ENCODE data around the gene ELF2. TPM values are rescaled to one million over a fixed set of nuclear protein-coding genes. Genes with fewer than 3 reads are reported as not detected.
"Not testable (repeated sequence)": the region's sequence is repeated elsewhere in the genome, so short reads cannot be mapped to it uniquely, and the experiment has no call there.

ELF2 gene
- total RNA-seq, 2 experiments from 2014 or later = 43.9 to 48.2 TPM

DNA sequence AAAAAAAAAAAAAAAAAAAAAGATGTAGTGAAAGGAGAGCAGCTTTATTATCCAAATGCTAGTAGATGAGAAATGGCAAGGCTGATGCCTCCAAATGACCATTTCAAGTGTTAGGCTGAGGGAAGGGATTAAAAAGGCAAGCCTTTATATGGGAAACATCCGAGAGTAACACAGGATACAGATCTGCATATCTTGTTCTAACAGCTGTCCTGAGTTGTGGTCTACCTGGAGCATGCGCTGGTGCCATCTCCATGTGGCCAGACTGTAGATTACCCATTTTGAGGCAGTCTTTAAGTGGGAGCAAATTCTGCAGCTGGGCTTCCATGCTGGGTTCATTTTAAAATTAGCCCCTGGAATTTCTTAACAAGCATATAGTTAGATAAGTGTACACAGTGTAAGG is 26.0 kb upstream of the ELF2 start:
- POLR2A ChIA-PET = interaction anchor here (1.1 kb wide), 1 partner anchor 16 kb away, joined by 3 read pairs; no protein-coding TSS in a partner anchor
- Mint-ChIP-seq H3K36me3 (peaks cover 2% of the 10 kb centered on the region), H3K9me3 (no peaks in the 10 kb centered on the region), H3K27ac (no peak overlapping the region), H3K4me1 (peaks cover 2% of the 10 kb centered on the region), H3K27me3 (peaks cover 15% of the 10 kb centered on the region), H3K4me3 (no peak overlapping the region)
- DNase-seq (no peak), ATAC-seq (ENCODE audit: low read depth) (no peak)

GRCh38 chr4:139200506-139200905 is 23.5 kb upstream of the ELF2 start:
- Mint-ChIP-seq H3K27me3 (peaks cover 13% of the 10 kb centered on the region), H3K4me3 (no peak overlapping the region), H3K27ac (no peak overlapping the region), H3K4me1 (no peaks in the 10 kb centered on the region), H3K36me3 (no peaks in the 10 kb centered on the region), H3K9me3 (no peaks in the 10 kb centered on the region)
- no peak for ATAC-seq (ENCODE audit: low read depth)
- DNase-seq = no peak
- POLR2A ChIA-PET = no interaction called here

DNA sequence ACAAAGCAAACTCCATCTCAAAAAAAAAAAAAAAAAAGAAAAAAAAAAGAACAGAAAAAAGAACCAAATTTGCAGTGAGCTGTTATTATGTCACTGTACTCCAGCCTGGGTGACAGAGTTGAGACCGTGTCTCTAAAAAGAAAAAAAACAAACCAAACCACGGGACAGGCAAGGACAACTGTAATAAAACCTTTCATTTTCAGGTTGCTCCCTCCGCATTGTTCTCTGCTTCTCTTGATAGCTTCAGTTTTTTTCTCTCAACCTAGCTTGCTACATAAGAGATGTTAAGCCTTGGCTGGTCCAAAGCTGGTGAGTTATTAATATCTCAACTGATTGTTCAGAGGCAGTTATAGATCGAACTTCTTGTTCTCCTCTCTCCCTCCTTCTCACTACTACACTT is 23.1 kb upstream of the ELF2 start:
- POLR2A ChIA-PET = no interaction called here
- H3K27me3 Mint-ChIP-seq = peaks cover 14% of the 10 kb centered on the region
- H3K9me3 Mint-ChIP-seq = no peaks in the 10 kb centered on the region
- H3K4me3 Mint-ChIP-seq = no peak overlapping the region
- no peak overlapping the region for H3K27ac Mint-ChIP-seq
- ATAC-seq (ENCODE audit: low read depth) (no peak), DNase-seq (no peak)
- H3K4me1 Mint-ChIP-seq = no peaks in the 10 kb centered on the region
- no peaks in the 10 kb centered on the region for H3K36me3 Mint-ChIP-seq

- DNase-seq; H3K36me3 Mint-ChIP-seq; H3K9me3 Mint-ChIP-seq; POLR2A ChIA-PET; H3K4me1 Mint-ChIP-seq; H3K27ac Mint-ChIP-seq; ATAC-seq (ENCODE audit: low read depth); H3K4me3 Mint-ChIP-seq: not testable (repeated sequence)
- H3K27me3 Mint-ChIP-seq = peaks cover 10% of the 10 kb centered on the region
These were observed 20.2 kb upstream of the ELF2 start for GRCh38 chr4:139197214-139197613.

- no peak overlapping the region for H3K4me3 Mint-ChIP-seq
- POLR2A ChIA-PET = no interaction called here
- H3K36me3 Mint-ChIP-seq = no peaks in the 10 kb centered on the region
- H3K9me3 Mint-ChIP-seq = no peaks in the 10 kb centered on the region
- DNase-seq = no peak
- H3K27me3 Mint-ChIP-seq = peaks cover 10% of the 10 kb centered on the region
- no peaks in the 10 kb centered on the region for H3K4me1 Mint-ChIP-seq
- H3K27ac Mint-ChIP-seq = no peak overlapping the region
- ATAC-seq (ENCODE audit: low read depth) = no peak
These were observed 19.4 kb upstream of the ELF2 start for GRCh38 chr4:139196462-139196861.

- no peak for DNase-seq
- ATAC-seq (ENCODE audit: low read depth) = no peak
- peaks cover 4% of the 10 kb centered on the region for H3K27me3 Mint-ChIP-seq
- H3K4me1 Mint-ChIP-seq = peaks cover 4% of the 10 kb centered on the region
- no peaks in the 10 kb centered on the region for H3K36me3 Mint-ChIP-seq
- H3K27ac Mint-ChIP-seq = no peak overlapping the region
- POLR2A ChIA-PET = no interaction called here
- H3K4me3 Mint-ChIP-seq = no peak overlapping the region
- H3K9me3 Mint-ChIP-seq = no peaks in the 10 kb centered on the region
These were observed 14.4 kb upstream of the ELF2 start for GRCh38 chr4:139191373-139191772.

DNA sequence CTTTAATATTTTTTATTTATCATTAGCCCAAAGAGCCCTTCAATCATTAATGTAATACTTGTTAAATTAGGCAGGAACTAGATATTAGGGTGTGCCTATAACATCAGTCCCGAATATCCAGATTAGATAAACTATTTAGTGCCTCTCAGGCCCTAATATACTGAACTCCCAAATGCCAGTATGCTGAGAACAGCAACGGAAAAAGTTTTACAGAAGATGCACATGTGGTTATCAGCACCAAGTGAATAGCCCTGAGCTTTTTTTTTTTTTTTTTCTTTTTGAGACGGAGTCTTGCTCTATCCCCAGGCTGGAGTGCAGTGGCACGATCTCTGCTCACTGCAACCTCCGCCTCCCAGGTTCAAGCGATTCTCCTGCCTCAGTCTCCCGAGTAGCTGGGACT is 13.0 kb upstream of the ELF2 start:
- H3K36me3 Mint-ChIP-seq = no peaks in the 10 kb centered on the region
- no peak overlapping the region for H3K27ac Mint-ChIP-seq
- no peak for ATAC-seq (ENCODE audit: low read depth)
- no peak for DNase-seq
- H3K27me3 Mint-ChIP-seq = peaks cover 3% of the 10 kb centered on the region
- peaks cover 5% of the 10 kb centered on the region for H3K4me1 Mint-ChIP-seq
- no peak overlapping the region for H3K4me3 Mint-ChIP-seq
- POLR2A ChIA-PET = no interaction called here
- no peaks in the 10 kb centered on the region for H3K9me3 Mint-ChIP-seq

- POLR2A ChIA-PET = no interaction called here
- no peak for DNase-seq
- Mint-ChIP-seq H3K4me1 (peaks cover 6% of the 10 kb centered on the region), H3K27ac (no peak overlapping the region), H3K9me3 (no peaks in the 10 kb centered on the region), H3K4me3 (no peak overlapping the region), H3K27me3 (peaks cover 3% of the 10 kb centered on the region), H3K36me3 (no peaks in the 10 kb centered on the region)
- no peak for ATAC-seq (ENCODE audit: low read depth)
These were observed 12.4 kb upstream of the ELF2 start for GRCh38 chr4:139189417-139189749.

DNA sequence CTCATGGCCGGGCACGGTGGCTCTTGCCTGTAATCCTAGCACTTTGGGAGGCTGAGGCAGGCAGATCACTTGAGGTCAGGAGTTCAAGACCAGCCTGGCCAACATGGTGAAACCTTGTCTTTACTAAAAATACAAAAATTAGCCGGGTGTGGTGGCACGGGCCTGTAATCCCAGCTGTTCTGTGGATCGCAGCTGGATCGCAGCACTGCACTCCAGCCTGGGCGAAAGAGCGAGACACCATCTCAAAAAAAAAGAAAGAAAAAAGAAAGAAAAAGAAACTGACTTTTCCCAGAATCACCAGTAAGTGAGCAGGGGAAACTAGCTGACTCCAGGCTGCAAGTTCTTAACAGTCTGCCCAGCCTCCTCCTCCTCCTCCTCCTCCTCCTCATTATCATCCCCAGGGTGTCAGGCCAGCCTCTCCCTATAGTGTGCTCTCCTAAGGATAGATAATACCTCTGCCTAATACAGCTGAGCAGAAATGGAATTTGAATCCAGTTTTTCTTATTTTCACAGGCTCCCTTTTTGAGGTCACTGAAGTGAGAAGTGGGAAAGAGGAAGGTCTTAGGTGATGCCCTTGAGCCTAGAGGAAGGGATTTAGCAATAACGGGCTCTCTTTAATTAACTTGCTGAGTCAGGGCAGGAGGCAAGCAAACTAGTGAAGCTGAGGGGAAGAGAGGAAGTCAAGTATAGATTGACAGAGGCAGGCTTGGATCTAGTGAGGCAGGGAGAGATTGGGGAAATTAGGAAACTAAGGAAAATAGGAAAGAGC is 11.8 kb upstream of the ELF2 start:
- peaks cover 5% of the 10 kb centered on the region for H3K27me3 Mint-ChIP-seq
- H3K9me3 Mint-ChIP-seq = no peaks in the 10 kb centered on the region
- DNase-seq = no peak
- POLR2A ChIA-PET = no interaction called here
- no peaks in the 10 kb centered on the region for H3K36me3 Mint-ChIP-seq
- ATAC-seq (ENCODE audit: low read depth) = no peak
- no peak overlapping the region for H3K4me3 Mint-ChIP-seq
- peaks cover 6% of the 10 kb centered on the region for H3K4me1 Mint-ChIP-seq
- peak overlapping the region; percentile 45 for H3K27ac Mint-ChIP-seq

GRCh38 chr4:139184129-139184528 is 7.1 kb upstream of the ELF2 start:
- ATAC-seq (ENCODE audit: low read depth) = peak; percentile 52
- H3K36me3 Mint-ChIP-seq = no peaks in the 10 kb centered on the region

GRCh38 chr4:139177869-139178619 is 1.0 kb upstream of the ELF2 start:
- DNase-seq (peak; percentile 94), ATAC-seq (ENCODE audit: low read depth) (peak; percentile 77)
- H3K27me3 Mint-ChIP-seq = peaks cover 31% of the 10 kb centered on the region
- peak overlapping the region; percentile 86 for H3K27ac Mint-ChIP-seq
- POLR2A ChIA-PET = interaction anchor here (0.8 to 3.2 kb wide), 9 partner anchors 50 to 163 kb away, joined by 3 to 23 read pairs (median 5); partner anchors contain the start of genes NAA15, NDUFC1 and NOCT
- no peaks in the 10 kb centered on the region for H3K36me3 Mint-ChIP-seq
- H3K9me3 Mint-ChIP-seq = no peaks in the 10 kb centered on the region
- H3K4me3 Mint-ChIP-seq = peak overlapping the region; percentile 91
- peaks cover 13% of the 10 kb centered on the region for H3K4me1 Mint-ChIP-seq

More at GRCh38 chr4:139184129-139184528, 7.1 kb upstream of the ELF2 start:
- H3K9me3 Mint-ChIP-seq = no peaks in the 10 kb centered on the region
- H3K27me3 Mint-ChIP-seq = peaks cover 14% of the 10 kb centered on the region
- H3K27ac Mint-ChIP-seq = no peak overlapping the region
- peaks cover 4% of the 10 kb centered on the region for H3K4me1 Mint-ChIP-seq
- DNase-seq = no peak
- POLR2A ChIA-PET = no interaction called here
- no peak overlapping the region for H3K4me3 Mint-ChIP-seq

DNA sequence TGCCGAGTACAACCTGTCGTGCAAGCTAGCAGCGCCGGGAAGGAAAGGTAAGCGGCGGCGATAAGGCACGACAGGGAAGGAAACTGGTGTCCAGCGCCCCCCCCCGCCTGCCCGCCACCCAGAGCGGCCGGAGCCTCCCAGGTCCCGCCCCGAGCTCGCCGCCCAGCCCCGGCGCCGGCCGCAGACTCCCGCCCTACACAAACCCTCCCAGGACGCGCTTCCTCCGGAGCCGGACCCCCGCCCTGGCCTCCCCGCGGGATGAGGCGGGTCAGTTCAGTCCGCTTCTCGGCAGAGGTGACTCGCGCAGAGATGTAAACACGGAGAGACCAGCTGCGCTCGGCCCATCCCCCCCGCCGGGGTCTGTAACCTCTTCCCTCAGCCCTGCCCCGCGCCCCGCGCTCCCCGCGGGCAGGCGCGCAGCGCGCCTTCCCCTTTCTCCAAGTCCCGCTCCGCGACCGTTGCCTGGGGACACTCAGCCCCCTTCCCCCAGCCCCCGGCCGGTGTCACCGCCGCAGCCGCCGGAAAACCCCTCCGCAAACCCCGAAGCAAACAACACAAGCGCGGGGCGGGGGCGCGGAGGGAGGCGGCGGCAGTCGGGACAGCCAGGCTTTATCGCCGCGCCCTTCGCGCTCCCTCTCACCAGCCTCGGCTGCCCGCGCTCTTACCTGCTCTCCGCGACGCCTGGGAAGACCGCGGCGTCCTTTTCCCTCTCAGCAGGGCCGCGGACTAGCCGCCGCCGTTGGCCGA is 543 bp downstream of the ELF2 start:
- Mint-ChIP-seq H3K36me3 (no peaks in the 10 kb centered on the region), H3K4me3 (peak overlapping the region; percentile 91), H3K9me3 (no peaks in the 10 kb centered on the region), H3K4me1 (peaks cover 16% of the 10 kb centered on the region), H3K27me3 (peaks cover 22% of the 10 kb centered on the region), H3K27ac (peak overlapping the region; percentile 25)
- POLR2A ChIA-PET = interaction anchor here (1.1 to 3.2 kb wide), 5 partner anchors 51 to 161 kb away, joined by 3 to 23 read pairs (median 11); partner anchors contain the start of genes NAA15, NDUFC1 and NOCT
- DNase-seq (peak; percentile 78), ATAC-seq (ENCODE audit: low read depth) (peak; percentile 20)

GRCh38 chr4:139175646-139176301 is 1.2 kb downstream of the ELF2 start:
- peak overlapping the region; percentile 91 for H3K4me3 Mint-ChIP-seq
- ATAC-seq (ENCODE audit: low read depth) (no peak), DNase-seq (no peak)
- no peaks in the 10 kb centered on the region for H3K9me3 Mint-ChIP-seq
- H3K36me3 Mint-ChIP-seq = no peaks in the 10 kb centered on the region
- no peak overlapping the region for H3K27ac Mint-ChIP-seq
- POLR2A ChIA-PET = interaction anchor here (3.2 kb wide), 1 partner anchor 160 kb away, joined by 11 read pairs; the partner anchor contains the start of gene NOCT
- H3K4me1 Mint-ChIP-seq = peaks cover 16% of the 10 kb centered on the region
- H3K27me3 Mint-ChIP-seq = peaks cover 20% of the 10 kb centered on the region
